GM19372 (cell line): ENCODE results near the gene BCR.

Source experiments
- ATAC-seq: cut with Tn5 transposase; IDR thresholded peaks from one replicate; pipeline ENCODE4 v1.9.1; 2021; ENCODE audit warnings: mild to moderate bottlenecking, low read depth, moderate library complexity; ENCODE audit not compliant: unreplicated experiment

Gene BCR

GRCh38 chr22:23225724-23226496 is 45.6 kb downstream of the BCR start:
- no peak for ATAC-seq

- ATAC-seq = no peak
Observed at GRCh38 chr22:23226497-23226850, 46.2 kb downstream of the BCR start.

- ATAC-seq = no peak
Observed at GRCh38 chr22:23227380-23227779, 47.1 kb downstream of the BCR start.

GRCh38 chr22:23228503-23228902 is 48.2 kb downstream of the BCR start:
- ATAC-seq = no peak

GRCh38 chr22:23229646-23230045 is 49.3 kb downstream of the BCR start:
- no peak for ATAC-seq

GRCh38 chr22:23230348-23231068 is 50.2 kb downstream of the BCR start:
- no peak for ATAC-seq

GRCh38 chr22:23231471-23232093 is 51.3 kb downstream of the BCR start:
- no peak for ATAC-seq

- no peak for ATAC-seq
Observed at GRCh38 chr22:23232094-23232905, 52.0 kb downstream of the BCR start.

- ATAC-seq = no peak
Observed at GRCh38 chr22:23233084-23233531, 52.8 kb downstream of the BCR start.

- no peak for ATAC-seq
Observed at GRCh38 chr22:23233752-23234408, 53.6 kb downstream of the BCR start.

GRCh38 chr22:23234409-23235161 is 54.3 kb downstream of the BCR start:
- ATAC-seq = no peak

GRCh38 chr22:23235425-23235824 is 55.1 kb downstream of the BCR start:
- ATAC-seq = no peak

- ATAC-seq = no peak
Observed at GRCh38 chr22:23236026-23236425, 55.7 kb downstream of the BCR start.

- ATAC-seq = no peak
Observed at GRCh38 chr22:23236440-23237184, 56.3 kb downstream of the BCR start.

GRCh38 chr22:23237201-23237798 is 57.0 kb downstream of the BCR start:
- ATAC-seq = no peak

GRCh38 chr22:23237841-23238240 is 57.5 kb downstream of the BCR start:
- no peak for ATAC-seq

- no peak for ATAC-seq
Observed at GRCh38 chr22:23238707-23239106, 58.4 kb downstream of the BCR start.

- ATAC-seq = no peak
Observed at GRCh38 chr22:23239429-23239828, 59.1 kb downstream of the BCR start.
